HEK293 (cell line): ENCODE results near the gene RNU7-1.

Experiments used
- ELK4 ChIP-seq: IDR thresholded peaks from 2 replicates; pipeline ENCODE4 v1.6.1; 2011; ENCODE audit warnings: mild to moderate bottlenecking, low read depth, low read length, borderline replicate concordance
- GLIS2 ChIP-seq: fragments of 450-650 bp; formaldehyde crosslinking; IDR thresholded peaks from 2 replicates; pipeline ENCODE4 v1.5.1; 2016; ENCODE audit warnings: missing biosample characterization, missing genetic modification characterization
- MYNN ChIP-seq: fragments of 450-650 bp; formaldehyde crosslinking; IDR thresholded peaks from 2 replicates; pipeline ENCODE4 v1.5.1; 2016; ENCODE audit warnings: missing biosample characterization, missing genetic modification characterization, borderline replicate concordance
- PRDM6 ChIP-seq: fragments of 450-650 bp; formaldehyde crosslinking; IDR thresholded peaks from 2 replicates; pipeline ENCODE4 v1.5.1; 2017; ENCODE audit warnings: missing biosample characterization, missing genetic modification characterization
- SCRT2 ChIP-seq: fragments of 450-650 bp; formaldehyde crosslinking; IDR thresholded peaks from 2 replicates; pipeline ENCODE4 v1.5.1; 2016; ENCODE audit warnings: missing biosample characterization, missing genetic modification characterization
- ZBTB26 ChIP-seq: fragments of 450-650 bp; formaldehyde crosslinking; optimal IDR thresholded peaks from 2 replicates; pipeline ENCODE3; 2016; ENCODE audit warnings: missing biosample characterization, mild to moderate bottlenecking, missing genetic modification characterization
- ZBTB8A ChIP-seq: fragments of 450-650 bp; formaldehyde crosslinking; IDR thresholded peaks from 2 replicates; pipeline ENCODE4 v1.5.1; 2016; ENCODE audit warnings: missing biosample characterization, missing genetic modification characterization
- ZEB2 ChIP-seq: fragments of 450-650 bp; formaldehyde crosslinking; IDR thresholded peaks from 2 replicates; pipeline ENCODE4 v1.5.1; 2016; ENCODE audit warnings: missing biosample characterization, missing genetic modification characterization
- ZIC2 ChIP-seq: fragments of 450-650 bp; formaldehyde crosslinking; IDR thresholded peaks from 2 replicates; pipeline ENCODE4 v1.5.1; 2016; ENCODE audit warnings: missing biosample characterization, missing genetic modification characterization
- ZNF155 ChIP-seq: fragments of 450-650 bp; formaldehyde crosslinking; IDR thresholded peaks from 2 replicates; pipeline ENCODE4 v1.5.1; 2016; ENCODE audit warnings: missing biosample characterization, missing genetic modification characterization
- ZNF202 ChIP-seq: fragments of 450-650 bp; formaldehyde crosslinking; IDR thresholded peaks from 2 replicates; pipeline ENCODE4 v1.5.1; 2016; ENCODE audit warnings: missing biosample characterization, missing genetic modification characterization, borderline replicate concordance
- ZNF221 ChIP-seq: fragments of 450-650 bp; formaldehyde crosslinking; IDR thresholded peaks from 2 replicates; pipeline ENCODE4 v1.5.1; 2017; ENCODE audit warnings: missing biosample characterization, missing genetic modification characterization, borderline replicate concordance
- ZNF26 ChIP-seq: fragments of 450-650 bp; formaldehyde crosslinking; IDR thresholded peaks from 2 replicates; pipeline ENCODE4 v1.5.1; 2016; ENCODE audit warnings: missing biosample characterization, missing genetic modification characterization
- ZNF280C ChIP-seq: fragments of 450-650 bp; formaldehyde crosslinking; IDR thresholded peaks from 2 replicates; pipeline ENCODE4 v1.5.1; 2016; ENCODE audit warnings: missing biosample characterization, missing genetic modification characterization
- ZNF280D ChIP-seq: fragments of 450-650 bp; formaldehyde crosslinking; IDR thresholded peaks from 2 replicates; pipeline ENCODE4 v1.5.1; 2016; ENCODE audit warnings: missing biosample characterization, missing genetic modification characterization
- ZNF335 ChIP-seq: fragments of 450-650 bp; formaldehyde crosslinking; conservative IDR thresholded peaks from 2 replicates; pipeline ENCODE4 v1.5.1; 2016; ENCODE audit warnings: missing biosample characterization, missing genetic modification characterization
- ZNF341 ChIP-seq: fragments of 450-650 bp; formaldehyde crosslinking; IDR thresholded peaks from 2 replicates; pipeline ENCODE4; 2016; ENCODE audit warnings: low read depth, missing biosample characterization, missing genetic modification characterization
- ZNF510 ChIP-seq: fragments of 450-650 bp; formaldehyde crosslinking; IDR thresholded peaks from 2 replicates; pipeline ENCODE4 v1.5.1; 2018; ENCODE audit warnings: mild to moderate bottlenecking, missing genetic modification characterization, missing biosample characterization; ENCODE audit not compliant: insufficient replicate concordance
- ZNF521 ChIP-seq: fragments of 450-650 bp; formaldehyde crosslinking; IDR thresholded peaks from 2 replicates; pipeline ENCODE4 v1.5.1; 2017; ENCODE audit warnings: missing biosample characterization, mild to moderate bottlenecking, missing genetic modification characterization
- ZNF529 ChIP-seq: fragments of 450-650 bp; formaldehyde crosslinking; IDR thresholded peaks from 2 replicates; pipeline ENCODE4 v1.5.1; 2017; ENCODE audit warnings: missing genetic modification characterization, missing biosample characterization; ENCODE audit not compliant: insufficient replicate concordance
- ZNF549 ChIP-seq: fragments of 450-650 bp; IDR thresholded peaks from 2 replicates; pipeline ENCODE4 v1.5.1; 2018; ENCODE audit warnings: missing biosample characterization, missing genetic modification characterization, mild to moderate bottlenecking, inconsistent platforms, moderate library complexity
- ZNF580 ChIP-seq: fragments of 450-650 bp; formaldehyde crosslinking; IDR thresholded peaks from 2 replicates; pipeline ENCODE4 v1.5.1; 2016; ENCODE audit warnings: missing biosample characterization, missing genetic modification characterization
- ZNF585B ChIP-seq: fragments of 450-650 bp; formaldehyde crosslinking; IDR thresholded peaks from 2 replicates; pipeline ENCODE4 v1.5.1; 2016; ENCODE audit warnings: missing biosample characterization, missing genetic modification characterization
- ZNF639 ChIP-seq: fragments of 450-650 bp; formaldehyde crosslinking; IDR thresholded peaks from 2 replicates; pipeline ENCODE4 v1.5.1; 2016; ENCODE audit warnings: missing biosample characterization, missing genetic modification characterization
- ZNF701 ChIP-seq: fragments of 450-650 bp; formaldehyde crosslinking; IDR thresholded peaks from 2 replicates; pipeline ENCODE4 v1.5.1; 2016; ENCODE audit warnings: missing biosample characterization, missing genetic modification characterization
- ZNF776 ChIP-seq: fragments of 450-650 bp; formaldehyde crosslinking; IDR thresholded peaks from 2 replicates; pipeline ENCODE4 v1.5.0; 2017; ENCODE audit warnings: missing biosample characterization, missing genetic modification characterization, borderline replicate concordance
- ZNF791 ChIP-seq: fragments of 450-650 bp; formaldehyde crosslinking; IDR thresholded peaks from 2 replicates; pipeline ENCODE4 v1.5.1; 2016; ENCODE audit warnings: missing biosample characterization, missing genetic modification characterization

The RNU7-1 gene

GRCh38 chr12:6965026-6965661, 21.5 kb downstream of the RNU7-1 start (continued):
- TF ChIP-seq ELK4 (no peak), ZNF639 (no peak), PRDM6 (tag by site-specific recombination) (peak; percentile 79), ZNF549 (no peak), ZNF776 (tag by site-specific recombination) (no peak), ZNF529 (tag by site-specific recombination) (no peak), ZNF221 (no peak), ZNF580 (tag by site-specific recombination) (no peak), ZNF341 (peak; percentile 50), ZBTB26 (tag by site-specific recombination) (peak; percentile 53), MYNN (tag by site-specific recombination) (no peak), GLIS2 (tag by site-specific recombination) (no peak), ZNF26 (tag by site-specific recombination) (no peak), ZNF521 (no peak), ZNF155 (no peak), ZNF280C (tag by site-specific recombination) (no peak), ZEB2 (tag by site-specific recombination) (0 out of 2 replicates have a peak, but pooled peaks have one; percentile 19), ZNF202 (tag by site-specific recombination) (no peak), ZNF280D (tag by site-specific recombination) (no peak), ZNF585B (no peak), ZNF335 (tag by site-specific recombination) (peak; percentile 89), SCRT2 (tag by site-specific recombination) (0 out of 2 replicates have a peak, but pooled peaks have one; percentile 3), ZNF791 (no peak), ZIC2 (tag by site-specific recombination) (peak; percentile 92), ZBTB8A (tag by site-specific recombination) (peak; percentile 70), ZNF701 (tag by site-specific recombination) (no peak), ZNF510 (tag by site-specific recombination) (no peak)
